GM12878 (cell line): ENCODE measurements around the gene COQ9. TPM values are rescaled to one million over a fixed set of nuclear protein-coding genes. Genes with fewer than 3 reads are reported as not detected.
A peak's percentile ranks its signal among the peaks of the same experiment; 100 is the strongest.

ENCODE experiments used
- ATAC-seq: fragments of 200-7000 bp; cut with Tn5 transposase; 3 replicates; pipeline ENCODE4 v1.9.1; 2020; ENCODE audit warnings: mild to moderate bottlenecking, moderate library complexity
- BruUV-seq: library from RNA; stranded (reverse); fragments of 400-500 nt; replicated peaks from 2 replicates; lab custom pipeline; 2021; lab: Mats Ljungman, UMichigan
- CTCF ChIA-PET: fragments of 300-600 bp; sonication (Branson Sonifier 250); formaldehyde crosslinking; extraction: SDS; loops from one replicate; lab custom pipeline; 2021; ENCODE audit warnings: inconsistent platforms; lab: Yijun Ruan, JAX
- POLR2A ChIA-PET: fragments of 350-600 bp; formaldehyde crosslinking; extraction: SDS; loops from one replicate; lab custom pipeline; 2021; ENCODE audit warnings: inconsistent platforms; lab: Charles Lee
- RAD21 ChIA-PET: fragments of 300-600 bp; sonication (Branson Sonifier 250); formaldehyde crosslinking; loops from one replicate; lab custom pipeline; 2023; ENCODE audit warnings: antibody characterized with exemption; ENCODE audit not compliant: unreplicated experiment; lab: Charles Lee
- SMC1A ChIA-PET: fragments of 300-600 bp; sonication (Branson Sonifier 250); formaldehyde crosslinking; loops from one replicate; lab custom pipeline; 2023; ENCODE audit not compliant: unreplicated experiment, uncharacterized antibody; lab: Charles Lee
- DNase-seq: peaks from one replicate; pipeline ENCODE4 v3.0.0-alpha.2; 2011; ENCODE audit warnings: low read depth, low spot score
- FAIRE-seq: peaks from 3 replicates; lab custom pipeline; 2011; peaks lifted over from hg19 to GRCh38; lab: Jason Lieb, UNC
- H2AFZ ChIP-seq: 2 replicates; pipeline ENCODE4 v1.6.0; 2011; ENCODE audit warnings: low read depth, low read length, control low read depth; ENCODE audit not compliant: control insufficient read depth
- H3K27ac ChIP-seq: 2 replicates; pipeline ENCODE4 v1.5.1; 2011; ENCODE audit warnings: control low read depth; ENCODE audit not compliant: control insufficient read depth, insufficient read depth
- H3K27me3 ChIP-seq, 2 experiments: replicated peaks in 1 of 2; 2 replicates each; pipeline versions ENCODE4 v1.6.0 to v1.6.1; 2011; ENCODE audit warnings: low read length in 1 of 2; ENCODE audit not compliant: control insufficient read depth in 2 of 2, insufficient read depth in 2 of 2
- H3K36me3 ChIP-seq, 2 experiments: 2 replicates each; pipeline ENCODE4 v1.5.1; 2011; ENCODE audit warnings: low read length in 1 of 2; ENCODE audit not compliant: control insufficient read depth in 2 of 2, insufficient read depth in 2 of 2
- H3K4me1 ChIP-seq: 2 replicates; pipeline ENCODE4 v1.6.1; 2011; ENCODE audit warnings: mild to moderate bottlenecking, low read length, moderate library complexity, mixed read lengths; ENCODE audit not compliant: control insufficient read depth, insufficient read depth
- H3K4me2 ChIP-seq: 2 replicates; pipeline ENCODE4 v1.6.0; 2011; ENCODE audit warnings: control low read depth; ENCODE audit not compliant: control insufficient read depth, insufficient read depth
- H3K4me3 ChIP-seq: fragments of 200-600 bp; sonication (generic); 2 replicates; pipeline ENCODE4 v1.5.1; 2016
- H3K79me2 ChIP-seq: 2 replicates; pipeline ENCODE4 v1.6.0; 2011; ENCODE audit warnings: low read length; ENCODE audit not compliant: control insufficient read depth, insufficient read depth
- H3K9ac ChIP-seq: 2 replicates; pipeline ENCODE4 v1.8.0; 2011; ENCODE audit warnings: low read length, control low read depth, mixed read lengths; ENCODE audit not compliant: control insufficient read depth, insufficient read depth
- H3K9me3 ChIP-seq: replicated peaks from 3 replicates; pipeline ENCODE4 v1.5.1; 2011; ENCODE audit warnings: mild to moderate bottlenecking, low read length; ENCODE audit not compliant: control insufficient read depth, insufficient read depth
- H4K20me1 ChIP-seq: 2 replicates; pipeline ENCODE4 v1.6.0; 2011; ENCODE audit not compliant: control insufficient read depth, insufficient read depth
- BACH1 ChIP-seq: fragments of 450-650 bp; IDR thresholded peaks from 2 replicates; pipeline ENCODE4 v1.6.1; 2017; ENCODE audit warnings: mild to moderate bottlenecking, borderline replicate concordance
- BHLHE40 ChIP-seq, 2 experiments: fragments of 450-650 bp in 1 of 2; IDR thresholded peaks; 2 replicates each; pipeline ENCODE4 v1.6.1; 2011 to 2017; ENCODE audit warnings: low read depth in 2 of 2, borderline replicate concordance in 1 of 2, improper control_type of control experiment in 1 of 2, low read length in 1 of 2, mild to moderate bottlenecking in 1 of 2
- CEBPB ChIP-seq, 2 experiments: fragments of 150-350 bp in 1 of 2; IDR thresholded peaks; 2 replicates each; pipeline ENCODE4 v1.6.1; 2012 to 2014; ENCODE audit warnings: low read depth in 2 of 2, low read length in 2 of 2, borderline replicate concordance in 1 of 2, inconsistent platforms in 1 of 2
- EZH2 ChIP-seq: IDR thresholded peaks from 2 replicates; pipeline ENCODE4 v1.6.1; 2012; ENCODE audit warnings: low read depth, mild to moderate bottlenecking, control low read depth, inconsistent platforms, low read length, borderline replicate concordance; ENCODE audit not compliant: control insufficient read depth
- MEF2B ChIP-seq: fragments of 450-650 bp; IDR thresholded peaks from 2 replicates; pipeline ENCODE4 v1.6.1; 2018; ENCODE audit warnings: mild to moderate bottlenecking, moderate library complexity; ENCODE audit not compliant: partially characterized antibody, poor library complexity, severe bottlenecking
- NFYB ChIP-seq: IDR thresholded peaks from 2 replicates; pipeline ENCODE4 v1.6.1; 2011; ENCODE audit warnings: low read depth, mild to moderate bottlenecking, low read length, improper control_type of control experiment, moderate library complexity; ENCODE audit not compliant: insufficient read depth
- RB1 ChIP-seq: fragments of 450-650 bp; formaldehyde crosslinking; IDR thresholded peaks from 2 replicates; pipeline ENCODE4 v1.6.1; 2017; ENCODE audit warnings: mild to moderate bottlenecking, borderline replicate concordance
- RBBP5 ChIP-seq: fragments of 200-600 bp; sonication (generic); conservative IDR thresholded peaks from 2 replicates; pipeline ENCODE4 v1.6.1; 2016
- WGBS: methylation state at CpG from one replicate; pipeline ENCODE4 v1.1.6; 2016; ENCODE audit warnings: low lambda C conversion rate; ENCODE audit not compliant: insufficient replicate concordance, insufficient coverage; ENCODE audit errors: missing lambda C conversion rate; 5-methylcytosine and 5-hydroxymethylcytosine counted together
- in situ Hi-C: fragments of 300-500 bp; cut with MboI; formaldehyde crosslinking; loops from 9 replicates; pipeline ENCODE4 v1.14.3; 2018; ENCODE audit warnings: mixed read lengths
- intact Hi-C: fragments of 100-400 bp; cut with micrococcal nuclease; formaldehyde crosslinking; loops from one replicate; pipeline ENCODE4 v1.14.2; 2022; ENCODE audit not compliant: unreplicated experiment
- polyA plus RNA-seq, 11 experiments: library from polyadenylated mRNA; depleted of rRNA in 4 of 11; unstranded in 6 of 11; stranded (reverse) in 5 of 11; fragments of >200 nt; fragmentation: Nextera tagmentation in 4 of 11; fragmentation: Illumina TruSeq in 1 of 11; extraction: Ambion mirVana in 4 of 11; extraction: Trizol in 1 of 11; gene quantifications; 1 replicate in 1 of 11; 2 replicates in 10 of 11; pipeline versions ENCODE4 v1.2.1 to v1.2.3, GENCODE V29; 2011 to 2016; ENCODE audit warnings: inconsistent platforms in 2 of 11, missing spikeins in 2 of 11, low read depth in 1 of 11
- total RNA-seq, 4 experiments: library from RNA; depleted of rRNA in 3 of 4; stranded (reverse); fragments of >200 nt in 3 of 4; fragmentation: Illumina TruSeq in 1 of 4; extraction: Trizol in 1 of 4; gene quantifications; 2 replicates each; pipeline versions ENCODE4 v1.2.1 to v1.2.3, GENCODE V29; 2013 to 2021
- TF ChIP-seq, protein P1 (sequence below): IDR thresholded peaks from 2 replicates; pipeline ENCODE4 v1.6.1; 2012; ENCODE audit warnings: improper control_type of control experiment, low read depth, low read length; ENCODE audit not compliant: insufficient replicate concordance

COQ9 gene
- total and polyA plus RNA-seq, 10 of the 15 experiments (the other 5 are each of a cell fraction or from before 2014, with no cell fraction given) = 24.1 to 79.7 (median 50.1) TPM

DNA sequence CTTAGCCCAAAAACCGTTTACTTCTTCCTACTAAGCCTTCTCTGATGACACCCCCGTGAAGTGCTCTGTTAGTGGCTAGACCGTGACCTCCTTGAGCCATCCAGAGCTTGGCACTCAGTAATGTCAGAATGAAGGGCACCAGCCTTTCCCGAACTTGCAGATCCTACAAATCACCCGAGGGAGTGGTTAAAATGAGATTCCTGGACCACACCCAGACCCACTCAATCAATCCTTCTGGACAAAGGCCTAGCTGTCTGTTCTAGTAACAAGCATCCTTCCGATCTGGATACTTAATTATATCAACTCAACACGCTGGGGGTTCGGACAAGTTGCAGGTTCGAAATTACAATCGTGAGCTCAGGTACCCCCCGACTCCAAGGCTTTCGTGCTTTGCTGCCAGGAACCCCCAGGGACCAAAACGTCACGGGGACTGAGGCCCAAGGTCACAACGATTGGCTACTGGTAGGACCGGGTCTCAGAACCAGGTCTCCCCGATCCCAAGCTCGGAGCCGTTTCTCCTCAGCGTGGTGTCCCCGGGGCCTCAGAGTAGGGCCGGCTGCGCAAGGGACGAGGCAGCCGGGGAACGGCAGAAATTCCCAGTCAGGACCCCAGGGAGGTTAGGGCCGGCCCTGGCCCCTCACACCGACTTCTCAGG lies 621 bp upstream of the COQ9 start:
- Histone ChIP-seq H3K36me3 (no peaks in the 10 kb centered on the region; a peak in 2 of 4 replicates), H3K79me2 (peaks cover 40% of the 10 kb centered on the region), H3K4me3 (peak overlapping the region; percentile 97), H3K27ac (peak overlapping the region; percentile 88)
- SMC1A ChIA-PET = interaction anchor here (0.7 to 1.8 kb wide), 10 partner anchors 13 to 290 kb away, joined by 3 to 8 read pairs (median 4); partner anchors contain the start of genes ADGRG5 and DOK4
- DNase-seq = no peak
- TF ChIP-seq BHLHE40 (IDR thresholded peaks at IDR 0.05; ENCODE audit: borderline replicate concordance in 1 of 2, low read depth in 2 of 2, low read length in 1 of 2) (0 out of 4 replicates have a peak, but pooled peaks of 1 of the 2 experiments have one; percentile 1), MEF2B (peak; percentile 82), RBBP5 (no peak)
- TF ChIP-seq, all 136 proteins: peak for 2
- RAD21 ChIA-PET = interaction anchor here (0.7 to 2.2 kb wide), 12 partner anchors 10 to 149 kb away, joined by 3 to 9 read pairs (median 4); partner anchors contain the start of genes DOK4 and POLR2C
- in situ Hi-C loops = no loop called here
- ATAC-seq (peak; percentile 64), FAIRE-seq (no peak)
- Histone ChIP-seq H3K27me3 (no peaks in the 10 kb centered on the region), H4K20me1 (no peaks in the 10 kb centered on the region), H3K4me1 (peaks cover 6% of the 10 kb centered on the region; the same call in 1 of the 2 replicates), H3K9me3 (peaks cover 2% of the 10 kb centered on the region; the same call in 2 of the 3 replicates), H2AFZ (peak overlapping the region; percentile 91), H3K9ac (peak overlapping the region; percentile 98), H3K4me2 (peak overlapping the region; percentile 91)
- CTCF ChIA-PET = interaction anchor here (0.8 to 6.5 kb wide), 12 partner anchors 10 to 363 kb away, joined by 3 to 42 read pairs (median 3); partner anchors contain the start of gene POLR2C
- BruUV-seq = no TSS peak
- 1% methylated on average over 24 of the region's 28 CpGs for WGBS
- POLR2A ChIA-PET = interaction anchor here (0.6 to 2.0 kb wide), 15 partner anchors 8 to 261 kb away, joined by 3 to 14 read pairs (median 3); partner anchors contain the start of genes POLR2C, PSME3IP1 and RSPRY1
- intact Hi-C loops = loop anchor here (10.0 kb wide), 1 partner anchor 678 kb away; the partner anchor contains the start of gene CFAP20

- FAIRE-seq = no peak
- peaks cover 6% of the 10 kb centered on the region; the same call in 1 of the 2 replicates for H3K4me1 ChIP-seq
- WGBS = 97% methylated on average over 10 of the region's 10 CpGs
Observed at GRCh38 chr16:57452021-57452420, 4.7 kb downstream of the COQ9 start.

More at GRCh38 chr16:57452021-57452420, 4.7 kb downstream of the COQ9 start:
- TF ChIP-seq CEBPB (IDR thresholded peaks at IDR 0.05; ENCODE audit: borderline replicate concordance in 1 of 2, low read depth in 2 of 2, low read length in 2 of 2) = no peak
- TF ChIP-seq EZH2 = no peak
- TF ChIP-seq, protein P1, sequence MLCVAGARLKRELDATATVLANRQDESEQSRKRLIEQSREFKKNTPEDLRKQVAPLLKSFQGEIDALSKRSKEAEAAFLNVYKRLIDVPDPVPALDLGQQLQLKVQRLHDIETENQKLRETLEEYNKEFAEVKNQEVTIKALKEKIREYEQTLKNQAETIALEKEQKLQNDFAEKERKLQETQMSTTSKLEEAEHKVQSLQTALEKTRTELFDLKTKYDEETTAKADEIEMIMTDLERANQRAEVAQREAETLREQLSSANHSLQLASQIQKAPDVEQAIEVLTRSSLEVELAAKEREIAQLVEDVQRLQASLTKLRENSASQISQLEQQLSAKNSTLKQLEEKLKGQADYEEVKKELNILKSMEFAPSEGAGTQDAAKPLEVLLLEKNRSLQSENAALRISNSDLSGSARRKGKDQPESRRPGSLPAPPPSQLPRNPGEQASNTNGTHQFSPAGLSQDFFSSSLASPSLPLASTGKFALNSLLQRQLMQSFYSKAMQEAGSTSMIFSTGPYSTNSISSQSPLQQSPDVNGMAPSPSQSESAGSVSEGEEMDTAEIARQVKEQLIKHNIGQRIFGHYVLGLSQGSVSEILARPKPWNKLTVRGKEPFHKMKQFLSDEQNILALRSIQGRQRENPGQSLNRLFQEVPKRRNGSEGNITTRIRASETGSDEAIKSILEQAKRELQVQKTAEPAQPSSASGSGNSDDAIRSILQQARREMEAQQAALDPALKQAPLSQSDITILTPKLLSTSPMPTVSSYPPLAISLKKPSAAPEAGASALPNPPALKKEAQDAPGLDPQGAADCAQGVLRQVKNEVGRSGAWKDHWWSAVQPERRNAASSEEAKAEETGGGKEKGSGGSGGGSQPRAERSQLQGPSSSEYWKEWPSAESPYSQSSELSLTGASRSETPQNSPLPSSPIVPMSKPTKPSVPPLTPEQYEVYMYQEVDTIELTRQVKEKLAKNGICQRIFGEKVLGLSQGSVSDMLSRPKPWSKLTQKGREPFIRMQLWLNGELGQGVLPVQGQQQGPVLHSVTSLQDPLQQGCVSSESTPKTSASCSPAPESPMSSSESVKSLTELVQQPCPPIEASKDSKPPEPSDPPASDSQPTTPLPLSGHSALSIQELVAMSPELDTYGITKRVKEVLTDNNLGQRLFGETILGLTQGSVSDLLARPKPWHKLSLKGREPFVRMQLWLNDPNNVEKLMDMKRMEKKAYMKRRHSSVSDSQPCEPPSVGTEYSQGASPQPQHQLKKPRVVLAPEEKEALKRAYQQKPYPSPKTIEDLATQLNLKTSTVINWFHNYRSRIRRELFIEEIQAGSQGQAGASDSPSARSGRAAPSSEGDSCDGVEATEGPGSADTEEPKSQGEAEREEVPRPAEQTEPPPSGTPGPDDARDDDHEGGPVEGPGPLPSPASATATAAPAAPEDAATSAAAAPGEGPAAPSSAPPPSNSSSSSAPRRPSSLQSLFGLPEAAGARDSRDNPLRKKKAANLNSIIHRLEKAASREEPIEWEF = no peak
- no peak for TF ChIP-seq RB1
- TF ChIP-seq NFYB = no peak
- TF ChIP-seq BACH1 = no peak
- TF ChIP-seq, all 136 proteins: peak for 0
- H3K27ac ChIP-seq = no peak overlapping the region
- peaks cover 2 to 10% of the 10 kb centered on the region in 2 experiments for H3K36me3 ChIP-seq
- intact Hi-C loops = no loop called here
- ChIA-PET POLR2A (no interaction called here), CTCF (interaction anchor here (1.0 to 1.3 kb wide), 2 partner anchors 32 to 68 kb away, joined by 3 to 4 read pairs; no protein-coding TSS in a partner anchor), SMC1A (no interaction called here), RAD21 (no interaction called here)
- no peak overlapping the region for H3K4me2 ChIP-seq
- no peak for ATAC-seq
- BruUV-seq = no TSS peak
- H4K20me1 ChIP-seq = no peaks in the 10 kb centered on the region
- H3K27me3 ChIP-seq = no peaks in the 10 kb centered on the region
- no peak overlapping the region for H2AFZ ChIP-seq
- DNase-seq = no peak
- no peak overlapping the region for H3K4me3 ChIP-seq
- no peaks in the 10 kb centered on the region for H3K9me3 ChIP-seq
- H3K9ac ChIP-seq = no peak overlapping the region
- in situ Hi-C loops = no loop called here
- peaks cover 12% of the 10 kb centered on the region for H3K79me2 ChIP-seq
